Activated CD8-positive, alpha-beta T cell treated with anti-CD3 and anti-CD28 coated beads, Interleukin-2, amount 10 ng/mL, durations not matched to agents 7 days and 5 days (primary cell): ENCODE measurements around the gene ACAP2. TPM values are rescaled to one million over a fixed set of nuclear protein-coding genes. Genes with fewer than 3 reads are reported as not detected.
"Not testable (repeated sequence)": the region's sequence is repeated elsewhere in the genome, so short reads cannot be mapped to it uniquely, and the experiment has no call there.

Experiments
- ATAC-seq: fragments of 150-1000 bp; cut with Tn5 transposase; one replicate; pipeline ENCODE4 v1.10.0; 2021; ENCODE audit warnings: moderate library complexity
- CTCF ChIA-PET: fragments of 350-600 bp; sonication (Branson Sonifier 250); formaldehyde crosslinking; loops from one replicate; lab custom pipeline; 2021; ENCODE audit warnings: antibody characterized with exemption; lab: Charles Lee
- POLR2A ChIA-PET: fragments of 350-600 bp; sonication (Branson Sonifier 250); formaldehyde crosslinking; loops from one replicate; lab custom pipeline; 2021; ENCODE audit warnings: antibody characterized with exemption; lab: Charles Lee
- DNase-seq: peaks from one replicate; pipeline ENCODE4 v3.0.0-alpha.2; 2020
- H3K27ac Mint-ChIP-seq: one replicate; pipeline ENCODE4 v1.8.0; 2021; ENCODE audit warnings: mild to moderate bottlenecking, mixed read lengths
- H3K27me3 Mint-ChIP-seq: one replicate; pipeline ENCODE4 v1.8.0; 2021; ENCODE audit warnings: low read depth, mixed read lengths
- H3K36me3 Mint-ChIP-seq: one replicate; pipeline ENCODE4 v1.8.0; 2021; ENCODE audit warnings: low read depth, mixed read lengths
- H3K4me1 Mint-ChIP-seq: one replicate; pipeline ENCODE4 v1.8.0; 2021; ENCODE audit warnings: low read depth, mixed read lengths
- H3K4me3 Mint-ChIP-seq: one replicate; pipeline ENCODE4 v1.8.0; 2021; ENCODE audit warnings: mild to moderate bottlenecking, mixed read lengths
- H3K9me3 Mint-ChIP-seq: one replicate; pipeline ENCODE4 v1.8.0; 2022; ENCODE audit warnings: mixed read lengths; ENCODE audit not compliant: insufficient read depth
- total RNA-seq, 2 experiments: library from RNA; stranded (reverse); gene quantifications; one replicate each; pipeline ENCODE4 v1.2.3, GENCODE V29; 2021

ACAP2 gene
- total RNA-seq, 2 experiments from 2014 or later = 69.7 to 74.2 TPM

DNA sequence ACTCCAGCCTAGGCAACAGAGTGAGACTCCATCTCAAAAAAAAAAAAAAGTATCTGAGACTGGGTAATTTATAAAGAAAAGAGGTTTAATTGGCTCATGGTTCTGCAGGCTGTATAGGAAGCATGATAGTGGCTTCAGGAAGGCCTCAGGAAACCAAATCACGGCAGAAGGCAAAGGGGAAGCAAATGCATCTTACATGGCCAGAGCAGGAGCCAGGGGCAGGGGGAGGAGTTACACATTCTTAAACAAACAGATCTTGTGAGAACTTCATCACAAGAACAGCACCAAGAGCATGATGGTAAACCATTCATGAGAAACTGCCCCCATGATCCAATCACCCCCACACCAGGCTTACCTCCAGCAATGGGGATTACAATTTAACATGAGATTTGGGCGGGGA is 37.2 kb downstream of the ACAP2 start:
- POLR2A ChIA-PET = no interaction called here
- no peak for ATAC-seq
- Mint-ChIP-seq H3K4me3 (no peak overlapping the region), H3K27ac (no peak overlapping the region), H3K36me3 (peaks cover 45% of the 10 kb centered on the region), H3K4me1 (peaks cover 43% of the 10 kb centered on the region), H3K27me3 (no peaks in the 10 kb centered on the region), H3K9me3 (peaks cover 16% of the 10 kb centered on the region)
- CTCF ChIA-PET = no interaction called here
- no peak for DNase-seq

GRCh38 chr3:195403841-195404408 is 38.9 kb downstream of the ACAP2 start:
- Mint-ChIP-seq H3K27me3 (no peaks in the 10 kb centered on the region), H3K4me1 (peaks cover 27% of the 10 kb centered on the region), H3K27ac (no peak overlapping the region), H3K9me3 (peaks cover 11% of the 10 kb centered on the region), H3K4me3 (no peak overlapping the region), H3K36me3 (peaks cover 32% of the 10 kb centered on the region)
- ChIA-PET POLR2A (no interaction called here), CTCF (interaction anchor here (0.6 to 1.2 kb wide), 2 partner anchors 9 to 16 kb away, joined by 3 read pairs; no protein-coding TSS in a partner anchor)
- ATAC-seq (no peak), DNase-seq (no peak)

DNA sequence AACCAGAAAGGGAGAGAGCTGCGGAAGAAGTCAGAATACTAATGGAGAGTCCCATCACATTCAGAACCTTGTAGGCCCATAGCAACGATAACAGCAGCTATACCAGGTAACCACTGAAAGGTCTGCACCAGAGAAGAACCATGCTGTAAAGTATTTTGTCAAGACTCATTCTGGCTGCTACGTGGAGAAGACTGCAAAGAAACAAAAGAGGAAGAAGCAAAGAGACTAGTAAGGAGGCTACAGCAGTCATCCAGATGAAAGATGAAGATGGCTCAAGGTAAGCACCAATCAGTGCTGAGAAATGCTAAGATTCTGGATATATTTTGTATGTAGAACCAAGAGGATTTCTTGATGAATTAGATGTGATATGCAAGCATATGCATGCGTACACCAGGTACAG is 39.6 kb downstream of the ACAP2 start:
- ATAC-seq = no peak
- no peak for DNase-seq
- Mint-ChIP-seq H3K4me3 (no peak overlapping the region), H3K4me1 (peaks cover 20% of the 10 kb centered on the region), H3K36me3 (peaks cover 28% of the 10 kb centered on the region), H3K27me3 (no peaks in the 10 kb centered on the region), H3K9me3 (peaks cover 9% of the 10 kb centered on the region), H3K27ac (no peak overlapping the region)
- ChIA-PET CTCF (interaction anchor here (1.2 kb wide), 1 partner anchor 9 kb away, joined by 3 read pairs; no protein-coding TSS in a partner anchor), POLR2A (no interaction called here)

- Mint-ChIP-seq H3K4me3 (no peak overlapping the region), H3K4me1 (peaks cover 11% of the 10 kb centered on the region), H3K9me3 (peaks cover 3% of the 10 kb centered on the region), H3K36me3 (peaks cover 19% of the 10 kb centered on the region), H3K27me3 (no peaks in the 10 kb centered on the region), H3K27ac (no peak overlapping the region)
- no peak for ATAC-seq
- ChIA-PET POLR2A (no interaction called here), CTCF (interaction anchor here (1.0 to 1.4 kb wide), 2 partner anchors 10 to 131 kb away, joined by 3 read pairs; partner anchors contain the start of gene XXYLT1)
- DNase-seq = no peak
Observed at GRCh38 chr3:195401943-195402342, 40.9 kb downstream of the ACAP2 start.

GRCh38 chr3:195398460-195398859 is 44.4 kb downstream of the ACAP2 start:
- H3K36me3 Mint-ChIP-seq, H3K9me3 Mint-ChIP-seq, H3K4me1 Mint-ChIP-seq, POLR2A ChIA-PET, ATAC-seq, DNase-seq, H3K27me3 Mint-ChIP-seq, H3K4me3 Mint-ChIP-seq, H3K27ac Mint-ChIP-seq: not testable (repeated sequence)
- CTCF ChIA-PET = interaction anchor here (0.9 kb wide), 1 partner anchor 9 kb away, joined by 3 read pairs; no protein-coding TSS in a partner anchor

GRCh38 chr3:195397524-195397923 is 45.3 kb downstream of the ACAP2 start:
- CTCF ChIA-PET = interaction anchor here (0.7 kb wide), 1 partner anchor 118 kb away, joined by 3 read pairs; no protein-coding TSS in a partner anchor
- DNase-seq = no peak
- Mint-ChIP-seq H3K27ac (no peak overlapping the region), H3K4me1 (no peaks in the 10 kb centered on the region), H3K27me3 (no peaks in the 10 kb centered on the region), H3K9me3 (no peaks in the 10 kb centered on the region), H3K36me3 (peaks cover 5% of the 10 kb centered on the region), H3K4me3 (no peak overlapping the region)
- POLR2A ChIA-PET = no interaction called here
- ATAC-seq = no peak

GRCh38 chr3:195395208-195395816 is 47.5 kb downstream of the ACAP2 start:
- Mint-ChIP-seq H3K9me3 (no peaks in the 10 kb centered on the region), H3K27me3 (no peaks in the 10 kb centered on the region), H3K4me3 (no peak overlapping the region), H3K27ac (no peak overlapping the region), H3K4me1 (no peaks in the 10 kb centered on the region), H3K36me3 (peaks cover 5% of the 10 kb centered on the region)
- DNase-seq (no peak), ATAC-seq (no peak)
- ChIA-PET CTCF (interaction anchor here (1.1 to 1.5 kb wide), 3 partner anchors 8 to 132 kb away, joined by 3 to 4 read pairs (median 3); partner anchors contain the start of gene XXYLT1), POLR2A (no interaction called here)

- Mint-ChIP-seq H3K36me3 (peaks cover 7% of the 10 kb centered on the region), H3K9me3 (no peaks in the 10 kb centered on the region), H3K27ac (no peak overlapping the region), H3K27me3 (no peaks in the 10 kb centered on the region), H3K4me1 (no peaks in the 10 kb centered on the region), H3K4me3 (no peak overlapping the region)
- POLR2A ChIA-PET = no interaction called here
- CTCF ChIA-PET = interaction anchor here (1.1 to 1.5 kb wide), 3 partner anchors 9 to 133 kb away, joined by 3 to 4 read pairs (median 3); partner anchors contain the start of gene XXYLT1
- ATAC-seq (no peak), DNase-seq (no peak)
Observed at GRCh38 chr3:195394700-195395099, 48.1 kb downstream of the ACAP2 start.

DNA sequence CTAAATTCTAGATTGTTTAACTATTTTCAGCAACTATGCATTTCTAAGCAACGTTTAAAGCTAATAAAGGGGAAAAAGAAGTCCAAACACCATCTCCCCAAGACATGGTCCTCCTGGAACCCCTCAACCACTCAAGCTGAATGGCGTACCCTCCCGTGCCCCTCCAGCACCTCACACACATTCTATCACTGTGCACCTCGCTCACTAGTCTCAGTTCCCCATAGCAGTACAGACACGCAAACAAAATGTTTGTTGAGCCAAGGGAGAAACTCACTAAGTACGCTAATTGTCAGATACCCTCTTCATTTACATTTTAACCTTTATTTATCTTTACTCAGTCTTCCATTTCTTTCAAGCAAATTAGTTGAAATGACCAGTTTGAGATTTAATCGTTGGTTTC is 48.8 kb downstream of the ACAP2 start:
- Mint-ChIP-seq H3K27ac (no peak overlapping the region), H3K27me3 (no peaks in the 10 kb centered on the region), H3K4me1 (no peaks in the 10 kb centered on the region), H3K9me3 (no peaks in the 10 kb centered on the region), H3K4me3 (no peak overlapping the region), H3K36me3 (peaks cover 7% of the 10 kb centered on the region)
- ATAC-seq (no peak), DNase-seq (no peak)
- ChIA-PET POLR2A (no interaction called here), CTCF (interaction anchor here (1.2 to 1.5 kb wide), 2 partner anchors 9 to 123 kb away, joined by 3 to 4 read pairs; partner anchors contain the start of gene XXYLT1)

GRCh38 chr3:195388380-195388779 is 54.4 kb downstream of the ACAP2 start:
- no peak overlapping the region for H3K4me3 Mint-ChIP-seq
- no peak for DNase-seq
- POLR2A ChIA-PET = no interaction called here
- H3K36me3 Mint-ChIP-seq = peaks cover 17% of the 10 kb centered on the region
- CTCF ChIA-PET = interaction anchor here (1.6 kb wide), 1 partner anchor 117 kb away, joined by 4 read pairs; the partner anchor contains the start of gene XXYLT1
- H3K4me1 Mint-ChIP-seq = peaks cover 12% of the 10 kb centered on the region
- H3K27me3 Mint-ChIP-seq = no peaks in the 10 kb centered on the region
- ATAC-seq = no peak
- no peak overlapping the region for H3K27ac Mint-ChIP-seq
- H3K9me3 Mint-ChIP-seq = no peaks in the 10 kb centered on the region

GRCh38 chr3:195386739-195387138 is 56.1 kb downstream of the ACAP2 start:
- CTCF ChIA-PET = no interaction called here
- Mint-ChIP-seq H3K4me3 (no peak overlapping the region), H3K36me3 (peaks cover 17% of the 10 kb centered on the region), H3K9me3 (no peaks in the 10 kb centered on the region), H3K27me3 (no peaks in the 10 kb centered on the region), H3K4me1 (peaks cover 12% of the 10 kb centered on the region), H3K27ac (no peak overlapping the region)
- POLR2A ChIA-PET = no interaction called here
- no peak for DNase-seq
- no peak for ATAC-seq

DNA sequence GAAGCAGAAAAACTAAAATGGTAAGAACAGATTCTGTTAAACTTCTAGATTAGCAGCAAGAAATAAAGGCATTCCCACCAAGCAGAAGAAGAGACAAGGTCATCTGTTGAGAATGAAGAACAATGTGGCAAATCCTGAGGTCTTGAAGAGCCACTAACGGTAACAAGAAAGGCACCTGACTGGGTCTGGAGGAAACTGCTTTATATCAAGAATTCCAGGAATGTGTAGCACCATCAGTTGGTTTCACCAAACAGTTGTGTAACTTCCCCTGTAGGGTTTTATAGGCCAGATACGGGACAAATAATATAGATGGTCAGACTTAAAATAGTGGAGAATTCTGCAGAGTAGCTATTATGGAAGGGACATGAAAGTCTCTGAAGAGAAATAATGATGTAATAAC is 57.3 kb downstream of the ACAP2 start:
- H3K27me3 Mint-ChIP-seq = no peaks in the 10 kb centered on the region
- POLR2A ChIA-PET = no interaction called here
- no peak overlapping the region for H3K27ac Mint-ChIP-seq
- H3K9me3 Mint-ChIP-seq = no peaks in the 10 kb centered on the region
- peaks cover 29% of the 10 kb centered on the region for H3K36me3 Mint-ChIP-seq
- DNase-seq (no peak), ATAC-seq (no peak)
- H3K4me3 Mint-ChIP-seq = no peak overlapping the region
- CTCF ChIA-PET = no interaction called here
- H3K4me1 Mint-ChIP-seq = peaks cover 14% of the 10 kb centered on the region
